Caco-2 (cell line): ENCODE measurements around the gene CDC37L1. TPM values are rescaled to one million over a fixed set of nuclear protein-coding genes. Genes with fewer than 3 reads are reported as not detected.
"Not testable (repeated sequence)": the region's sequence is repeated elsewhere in the genome, so short reads cannot be mapped to it uniquely, and the experiment has no call there.

Source experiments
- BruUV-seq: library from RNA; stranded (reverse); fragments of 400-500 nt; replicated peaks from 2 replicates; lab custom pipeline; 2021; lab: Mats Ljungman, UMichigan
- CTCF ChIA-PET: fragments of 300-600 bp; sonication (Branson Sonifier 250); formaldehyde crosslinking; loops from one replicate; lab custom pipeline; 2022; ENCODE audit warnings: antibody characterized with exemption; lab: Charles Lee
- POLR2A ChIA-PET: fragments of 300-600 bp; sonication (Branson Sonifier 250); formaldehyde crosslinking; loops from one replicate; lab custom pipeline; 2022; ENCODE audit warnings: antibody characterized with exemption; lab: Charles Lee
- DNase-seq, 2 experiments: peaks; one replicate each; pipeline versions ENCODE4 v3.0.0 to v3.0.0-alpha.2; 2020 to 2022
- H3K27me3 ChIP-seq: replicated peaks from 2 replicates; pipeline ENCODE4 v1.6.0; 2011; ENCODE audit warnings: low read length; ENCODE audit not compliant: control insufficient read depth, insufficient read depth
- H3K36me3 ChIP-seq: 2 replicates; pipeline ENCODE4 v1.5.1; 2011; ENCODE audit warnings: low read length; ENCODE audit not compliant: control insufficient read depth, insufficient read depth
- H3K4me1 ChIP-seq: fragments of 250-450 bp; sonication (Bioruptor Pico); 2 replicates; pipeline ENCODE4 v1.5.1; 2020; ENCODE audit warnings: mild to moderate bottlenecking
- H3K4me3 ChIP-seq: 2 replicates; pipeline ENCODE4 v1.5.1; 2011; ENCODE audit warnings: low read depth, mild to moderate bottlenecking, control low read depth, low read length
- H3K9me3 ChIP-seq: fragments of 250-450 bp; sonication (Bioruptor Pico); 2 replicates; pipeline ENCODE4 v1.5.1; 2020; ENCODE audit warnings: mild to moderate bottlenecking, moderate library complexity
- H3K27ac Mint-ChIP-seq: one replicate; pipeline ENCODE4 v1.8.0; 2022; ENCODE audit warnings: mixed read lengths; ENCODE audit not compliant: unreplicated experiment
- H3K27me3 Mint-ChIP-seq: one replicate; pipeline ENCODE4 v1.8.0; 2022; ENCODE audit warnings: mixed read lengths; ENCODE audit not compliant: insufficient read depth, unreplicated experiment
- H3K36me3 Mint-ChIP-seq: one replicate; pipeline ENCODE4 v1.8.0; 2022; ENCODE audit warnings: mild to moderate bottlenecking, mixed read lengths; ENCODE audit not compliant: insufficient read depth, unreplicated experiment
- H3K4me1 Mint-ChIP-seq: one replicate; pipeline ENCODE4 v1.8.0; 2022; ENCODE audit warnings: low read depth, mixed read lengths; ENCODE audit not compliant: unreplicated experiment
- H3K4me3 Mint-ChIP-seq: one replicate; pipeline ENCODE4 v1.8.0; 2022; ENCODE audit warnings: mild to moderate bottlenecking, moderate library complexity, mixed read lengths; ENCODE audit not compliant: unreplicated experiment
- H3K9me3 Mint-ChIP-seq: one replicate; pipeline ENCODE4 v1.8.0; 2022; ENCODE audit warnings: mixed read lengths; ENCODE audit not compliant: unreplicated experiment
- intact Hi-C: fragments of 100-400 bp; cut with micrococcal nuclease; formaldehyde crosslinking; loops from one replicate; pipeline ENCODE4 v1.10.0; 2022; ENCODE audit not compliant: unreplicated experiment
- total RNA-seq: library from RNA; stranded (reverse); gene quantifications from 2 replicates; pipeline ENCODE4 v1.2.3, GENCODE V29; 2022
- TF ChIP-seq, protein P1 (sequence below), 2 experiments: fragments of 200-600 bp in 1 of 2; IDR thresholded peaks; 1 replicate in 1 of 2; 2 replicates in 1 of 2; pipeline versions ENCODE4 v1.5.1 to v1.8.0; 2011 to 2022; ENCODE audit warnings: antibody characterized with exemption in 1 of 2, control low read depth in 1 of 2, inconsistent platforms in 1 of 2, low read depth in 1 of 2, low read length in 1 of 2, mild to moderate bottlenecking in 1 of 2, moderate library complexity in 1 of 2; ENCODE audit not compliant: insufficient read depth in 1 of 2, severe bottlenecking in 1 of 2, unreplicated experiment in 1 of 2

Gene CDC37L1
- total RNA-seq, 1 experiment from 2014 or later: 9.3 TPM

DNA sequence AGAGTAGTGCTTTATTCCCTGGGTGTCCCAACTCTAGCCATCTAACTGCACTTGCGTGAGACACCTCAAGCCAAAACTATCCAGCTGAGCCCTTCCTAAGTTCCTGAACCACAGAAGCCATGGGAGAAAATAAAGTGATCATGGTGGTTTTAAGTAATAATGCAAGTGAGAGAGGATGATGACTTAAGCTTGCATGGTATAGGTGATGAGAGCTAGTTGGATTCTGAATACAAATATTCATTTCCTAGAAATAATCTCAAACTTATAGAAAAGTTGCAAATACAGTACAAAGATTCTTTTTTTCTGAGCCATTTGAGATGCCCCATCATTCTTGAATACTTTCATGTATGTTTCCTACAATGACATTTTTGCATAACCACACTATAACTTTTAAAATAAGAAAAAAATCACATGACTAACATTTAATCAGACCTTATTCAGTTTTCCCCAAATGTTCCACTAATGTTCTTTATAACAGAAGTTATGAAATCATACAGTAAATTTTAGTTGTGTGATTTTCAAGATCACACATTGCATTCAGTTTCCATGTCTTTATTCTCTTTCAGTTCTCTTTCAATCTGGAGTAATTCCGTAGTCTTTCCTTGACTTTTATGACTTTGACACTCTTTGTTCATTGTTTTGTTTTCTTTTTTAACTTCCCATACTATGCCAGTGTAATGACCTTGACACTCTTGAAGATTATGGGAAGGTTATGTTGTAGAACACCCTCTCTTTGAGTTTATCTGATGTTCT lies 67.1 kb downstream of the CDC37L1 start:
- Mint-ChIP-seq H3K9me3 (no peaks in the 10 kb centered on the region), H3K27ac (no peak overlapping the region)

DNA sequence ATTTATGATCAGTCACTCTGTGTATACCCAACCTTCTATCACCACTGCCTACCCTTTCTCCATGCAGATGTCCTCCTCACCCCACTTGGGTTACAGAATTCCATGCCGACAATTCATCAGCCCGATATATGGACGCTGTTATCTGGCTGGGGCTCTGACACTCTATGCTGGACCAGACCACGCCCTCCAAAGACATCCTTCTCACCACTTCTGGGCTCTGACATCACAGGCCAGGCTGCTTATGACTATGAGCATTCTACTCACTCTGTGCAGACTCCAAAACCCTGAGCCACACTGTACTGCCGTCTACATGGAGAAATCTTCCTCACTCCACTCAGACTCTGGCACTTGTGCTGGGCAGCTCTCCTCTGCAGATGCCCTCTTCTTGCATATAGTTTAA lies 69.2 kb downstream of the CDC37L1 start:
- intact Hi-C loops: no loop called here
- H3K36me3 Mint-ChIP-seq: peaks cover 5% of the 10 kb centered on the region
- no peaks in the 10 kb centered on the region for H3K9me3 ChIP-seq
- no peaks in the 10 kb centered on the region for H3K27me3 ChIP-seq
- no peak overlapping the region for H3K4me3 ChIP-seq
- H3K27ac Mint-ChIP-seq: no peak overlapping the region
- ChIA-PET CTCF (no interaction called here), POLR2A (no interaction called here)
- H3K4me1 Mint-ChIP-seq: peaks cover 6% of the 10 kb centered on the region
- no peaks in the 10 kb centered on the region for H3K4me1 ChIP-seq
- DNase-seq: no peak
- H3K4me3 Mint-ChIP-seq: no peak overlapping the region
- peaks cover 9% of the 10 kb centered on the region for H3K27me3 Mint-ChIP-seq
- TF ChIP-seq, protein P1, sequence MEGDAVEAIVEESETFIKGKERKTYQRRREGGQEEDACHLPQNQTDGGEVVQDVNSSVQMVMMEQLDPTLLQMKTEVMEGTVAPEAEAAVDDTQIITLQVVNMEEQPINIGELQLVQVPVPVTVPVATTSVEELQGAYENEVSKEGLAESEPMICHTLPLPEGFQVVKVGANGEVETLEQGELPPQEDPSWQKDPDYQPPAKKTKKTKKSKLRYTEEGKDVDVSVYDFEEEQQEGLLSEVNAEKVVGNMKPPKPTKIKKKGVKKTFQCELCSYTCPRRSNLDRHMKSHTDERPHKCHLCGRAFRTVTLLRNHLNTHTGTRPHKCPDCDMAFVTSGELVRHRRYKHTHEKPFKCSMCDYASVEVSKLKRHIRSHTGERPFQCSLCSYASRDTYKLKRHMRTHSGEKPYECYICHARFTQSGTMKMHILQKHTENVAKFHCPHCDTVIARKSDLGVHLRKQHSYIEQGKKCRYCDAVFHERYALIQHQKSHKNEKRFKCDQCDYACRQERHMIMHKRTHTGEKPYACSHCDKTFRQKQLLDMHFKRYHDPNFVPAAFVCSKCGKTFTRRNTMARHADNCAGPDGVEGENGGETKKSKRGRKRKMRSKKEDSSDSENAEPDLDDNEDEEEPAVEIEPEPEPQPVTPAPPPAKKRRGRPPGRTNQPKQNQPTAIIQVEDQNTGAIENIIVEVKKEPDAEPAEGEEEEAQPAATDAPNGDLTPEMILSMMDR (IDR thresholded peaks at IDR 0.05; ENCODE audit: insufficient read depth in 1 of 2, low read depth in 1 of 2, low read length in 1 of 2, severe bottlenecking in 1 of 2, unreplicated experiment in 1 of 2): no peak
- H3K9me3 Mint-ChIP-seq: no peaks in the 10 kb centered on the region
- H3K36me3 ChIP-seq: no peaks in the 10 kb centered on the region
- no TSS peak for BruUV-seq

More for the DNA sequence above, 67.1 kb downstream of the CDC37L1 start:
- intact Hi-C loops: no loop called here
- Mint-ChIP-seq H3K4me3 (no peak overlapping the region), H3K4me1 (no peaks in the 10 kb centered on the region), H3K27me3 (peaks cover 7% of the 10 kb centered on the region), H3K36me3 (no peaks in the 10 kb centered on the region)
- DNase-seq: no peak
- H3K9me3 ChIP-seq: no peaks in the 10 kb centered on the region
- POLR2A ChIA-PET: no interaction called here
- no TSS peak for BruUV-seq
- CTCF ChIA-PET: interaction anchor here (0.6 kb wide), 2 partner anchors 12 to 102 kb away, joined by 4 to 5 read pairs; no protein-coding TSS in a partner anchor
- H3K36me3 ChIP-seq: no peaks in the 10 kb centered on the region
- no peaks in the 10 kb centered on the region for H3K27me3 ChIP-seq
- H3K4me3 ChIP-seq: no peak overlapping the region
- TF ChIP-seq, protein P1 (IDR thresholded peaks at IDR 0.05; ENCODE audit: insufficient read depth in 1 of 2, low read depth in 1 of 2, low read length in 1 of 2, severe bottlenecking in 1 of 2, unreplicated experiment in 1 of 2): no peak
- H3K4me1 ChIP-seq: no peaks in the 10 kb centered on the region; the same call in 1 of the 2 replicates

DNA sequence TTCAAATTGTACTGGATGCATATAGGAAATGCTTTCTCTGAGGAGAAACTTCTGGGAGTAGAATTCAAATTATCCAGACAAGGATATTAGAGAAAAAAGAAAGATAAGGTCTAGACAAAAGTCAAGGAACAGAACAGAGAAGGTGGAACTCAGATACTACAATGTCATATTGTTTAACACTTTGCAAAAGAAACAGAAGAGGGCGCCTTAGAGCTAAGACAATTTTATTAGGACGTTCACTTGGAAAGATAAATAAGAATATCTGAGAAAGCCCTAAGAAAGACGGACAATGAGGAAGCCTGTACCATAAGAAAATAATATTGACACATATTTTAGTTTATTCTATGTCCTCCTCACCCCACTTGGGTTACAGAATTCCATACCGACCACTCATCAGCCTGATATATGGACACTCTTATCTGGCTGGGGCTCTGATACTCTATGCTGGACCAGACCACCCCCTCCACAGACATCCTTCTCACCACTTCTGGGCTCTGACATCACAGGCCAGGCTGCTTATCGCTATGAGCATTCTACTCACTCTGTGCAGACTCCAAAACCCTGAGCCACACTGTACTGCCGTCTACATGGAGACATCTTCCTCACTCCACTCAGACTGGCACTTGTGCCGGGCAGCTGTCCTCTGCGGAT lies 70.8 kb downstream of the CDC37L1 start:
- H3K9me3 Mint-ChIP-seq: no peaks in the 10 kb centered on the region

DNA sequence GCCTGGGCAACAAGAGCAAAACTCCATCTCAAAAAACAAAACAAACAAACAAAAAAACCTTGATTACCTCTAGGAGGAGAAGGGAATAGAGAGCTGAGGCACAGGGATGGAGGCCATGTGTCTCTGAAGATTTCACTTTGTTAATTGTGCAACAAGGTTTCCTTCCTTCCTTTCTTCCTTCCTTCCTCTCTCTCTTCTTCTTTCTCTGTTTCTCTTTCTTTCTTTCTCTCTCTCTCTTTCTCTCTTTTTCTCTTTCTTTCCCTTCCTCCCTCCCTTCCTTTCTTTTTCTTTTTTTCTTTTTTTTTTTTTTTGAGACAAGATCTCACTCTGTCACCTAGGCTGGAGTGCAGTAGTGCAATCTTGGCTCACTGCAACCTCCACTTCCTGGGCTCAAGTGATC lies 75.2 kb downstream of the CDC37L1 start:
- H3K4me3 ChIP-seq, H3K4me1 Mint-ChIP-seq, H3K27me3 Mint-ChIP-seq, DNase-seq, H3K9me3 Mint-ChIP-seq, H3K36me3 Mint-ChIP-seq, H3K9me3 ChIP-seq, H3K4me1 ChIP-seq, H3K36me3 ChIP-seq, H3K4me3 Mint-ChIP-seq, BruUV-seq, H3K27ac Mint-ChIP-seq, H3K27me3 ChIP-seq, POLR2A ChIA-PET: not testable (repeated sequence)
- CTCF ChIA-PET: interaction anchor here (1.0 kb wide), 1 partner anchor 8 kb away, joined by 3 read pairs; no protein-coding TSS in a partner anchor
- intact Hi-C loops: loop anchor here (10.0 kb wide), 1 partner anchor 850 kb away; no protein-coding TSS in a partner anchor

More for the DNA sequence above, 70.8 kb downstream of the CDC37L1 start:
- Mint-ChIP-seq H3K4me3 (no peak overlapping the region), H3K4me1 (peaks cover 6% of the 10 kb centered on the region), H3K27ac (no peak overlapping the region), H3K36me3 (peaks cover 5% of the 10 kb centered on the region), H3K27me3 (peaks cover 6% of the 10 kb centered on the region)
- DNase-seq: peak in 1 of 2 experiments; percentile 12
- Histone ChIP-seq H3K27me3 (no peaks in the 10 kb centered on the region), H3K4me3 (no peak overlapping the region), H3K4me1 (no peaks in the 10 kb centered on the region), H3K36me3 (no peaks in the 10 kb centered on the region), H3K9me3 (no peaks in the 10 kb centered on the region)
- TF ChIP-seq, protein P1 (IDR thresholded peaks at IDR 0.05; ENCODE audit: insufficient read depth in 1 of 2, low read depth in 1 of 2, low read length in 1 of 2, severe bottlenecking in 1 of 2, unreplicated experiment in 1 of 2): peak; percentile 13 to 24
- ChIA-PET POLR2A (no interaction called here), CTCF (interaction anchor here (0.5 to 1.0 kb wide), 3 partner anchors 9 to 160 kb away, joined by 3 to 10 read pairs (median 6); partner anchors contain the start of gene AK3)
- BruUV-seq: no TSS peak
- intact Hi-C loops: loop anchor here (10.0 kb wide), 1 partner anchor 855 kb away; no protein-coding TSS in a partner anchor
